Fibroblast of peridontal ligament (primary cell): ENCODE data around the gene SNRPD2.

ENCODE experiments used
- DNase-seq: peaks from one replicate; pipeline ENCODE4 v3.0.0-alpha.2; 2010; ENCODE audit errors: extremely low read depth

Gene SNRPD2

GRCh38 chr19:45657520-45658167 is 34.1 kb downstream of the SNRPD2 start:
- DNase-seq: no peak

DNA sequence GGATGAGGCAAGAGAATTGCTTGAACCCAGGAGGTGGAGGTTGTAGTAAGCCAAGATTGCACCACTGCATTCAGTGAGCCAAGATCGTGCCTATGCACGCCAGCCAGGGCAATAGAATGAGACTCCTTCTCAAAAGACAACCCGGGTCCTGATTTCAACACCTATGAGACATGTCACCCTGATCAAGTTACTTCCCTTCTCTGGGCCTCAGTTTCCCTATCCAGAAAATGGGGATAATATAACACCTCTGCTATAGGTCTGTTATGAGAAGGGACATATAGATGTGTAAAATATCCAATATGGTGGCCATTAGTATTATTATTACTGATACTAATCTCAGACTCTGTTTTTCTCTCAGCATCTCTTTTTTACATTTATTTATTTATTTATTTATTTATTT is 36.7 kb downstream of the SNRPD2 start:
- no peak for DNase-seq

DNA sequence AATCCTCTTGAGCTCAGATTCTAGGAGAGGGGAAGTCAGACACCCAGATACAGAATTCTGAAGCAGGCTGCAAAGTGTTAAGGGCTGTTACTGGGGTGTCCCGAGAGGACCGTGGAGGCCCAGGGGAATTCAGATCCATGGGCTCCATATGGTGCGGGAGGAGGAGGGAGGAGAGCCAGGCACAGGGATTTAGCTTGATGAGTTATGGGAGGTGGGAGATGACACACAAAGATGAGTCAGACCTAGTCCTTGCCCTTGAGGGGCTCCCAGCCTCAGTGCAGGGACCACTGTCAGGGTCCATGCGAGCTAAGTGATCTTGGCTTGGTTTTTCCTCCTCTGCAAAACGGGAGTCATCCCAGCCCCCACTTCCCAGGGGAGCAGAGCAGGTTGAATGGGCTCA is 38.1 kb downstream of the SNRPD2 start:
- DNase-seq: no peak

DNA sequence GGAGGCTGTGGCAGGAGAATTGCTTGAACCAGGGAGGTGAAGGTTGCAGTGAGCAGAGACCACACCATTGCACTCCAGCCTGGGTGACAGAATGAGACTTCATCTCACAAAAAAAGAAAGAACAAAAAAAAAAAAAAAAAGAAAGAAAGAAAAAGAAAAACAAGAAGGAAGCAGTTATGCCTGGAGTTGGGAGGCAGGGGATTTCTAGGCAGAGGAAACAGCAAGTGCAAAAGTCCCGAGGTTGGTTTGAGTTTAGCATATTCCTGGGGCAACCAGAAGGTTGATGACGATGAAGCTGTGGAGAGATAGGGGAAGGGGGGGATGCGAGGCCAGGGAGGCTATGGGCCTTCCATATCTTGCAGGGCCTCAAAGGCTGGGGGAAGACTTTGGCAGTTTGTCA is 41.0 kb downstream of the SNRPD2 start:
- DNase-seq: no peak

DNA sequence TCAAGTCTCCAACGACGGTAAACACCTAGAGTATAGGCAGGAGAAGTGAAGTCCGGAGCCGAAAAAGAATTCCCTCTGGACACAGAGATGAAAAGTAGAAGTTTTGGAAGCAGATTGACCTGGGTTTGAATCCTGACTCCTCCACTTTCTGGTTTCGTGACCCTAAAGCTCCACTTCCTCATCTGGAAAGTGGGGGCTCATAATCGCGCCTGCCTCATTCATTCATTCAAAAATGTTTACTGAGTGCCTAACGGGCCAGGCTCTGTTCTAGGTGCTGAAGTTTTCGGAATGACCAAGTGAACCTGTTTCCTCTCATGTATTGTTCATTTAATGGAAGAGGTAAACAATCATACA is 45.4 kb downstream of the SNRPD2 start:
- no peak for DNase-seq

GRCh38 chr19:45645631-45646344 is 46.0 kb downstream of the SNRPD2 start:
- peak; percentile 75 for DNase-seq

- DNase-seq: no peak
These were observed 46.6 kb downstream of the SNRPD2 start for GRCh38 chr19:45645068-45645630.

DNA sequence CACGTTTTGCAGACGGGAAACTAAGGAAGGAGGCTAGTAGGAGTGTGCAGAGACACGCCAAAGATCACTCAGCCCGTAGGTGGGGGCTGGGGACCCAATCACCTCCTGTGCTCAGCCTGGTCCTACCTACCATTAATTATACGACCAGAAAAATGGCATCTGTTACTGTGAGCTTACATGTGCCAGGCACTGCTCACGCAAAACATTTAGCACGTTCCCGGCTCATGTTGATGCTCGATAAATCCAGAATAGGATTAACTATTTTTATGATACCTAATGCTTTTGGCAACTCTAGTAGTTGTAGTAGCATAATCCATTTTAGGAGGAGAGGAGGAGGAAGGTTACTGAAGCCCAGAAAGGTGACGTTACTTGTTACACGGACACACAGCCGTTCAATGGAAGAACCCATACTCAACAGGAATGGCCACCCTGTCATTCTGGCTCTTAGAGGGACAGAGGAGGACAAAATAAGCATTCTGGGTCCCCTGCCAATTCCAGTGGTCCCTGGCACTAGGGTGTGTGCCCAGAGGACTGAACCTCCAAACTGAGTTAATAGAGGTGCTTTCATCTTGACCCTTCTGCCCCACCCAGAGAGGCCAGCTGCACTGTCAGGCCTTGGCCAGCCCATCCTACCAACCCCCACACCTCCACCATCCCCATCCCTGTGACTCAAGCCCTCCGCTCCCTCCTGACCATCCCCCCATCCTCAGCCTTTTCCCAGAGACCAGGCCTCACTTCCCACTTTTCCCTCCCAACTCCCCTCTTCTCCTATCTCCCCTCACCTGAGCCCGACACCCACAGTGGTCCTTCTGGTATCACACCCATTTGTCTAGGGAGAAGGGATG is 47.6 kb downstream of the SNRPD2 start:
- DNase-seq: no peak

- peak; percentile 71 for DNase-seq
These were observed 48.5 kb downstream of the SNRPD2 start for GRCh38 chr19:45643024-45643926.

DNA sequence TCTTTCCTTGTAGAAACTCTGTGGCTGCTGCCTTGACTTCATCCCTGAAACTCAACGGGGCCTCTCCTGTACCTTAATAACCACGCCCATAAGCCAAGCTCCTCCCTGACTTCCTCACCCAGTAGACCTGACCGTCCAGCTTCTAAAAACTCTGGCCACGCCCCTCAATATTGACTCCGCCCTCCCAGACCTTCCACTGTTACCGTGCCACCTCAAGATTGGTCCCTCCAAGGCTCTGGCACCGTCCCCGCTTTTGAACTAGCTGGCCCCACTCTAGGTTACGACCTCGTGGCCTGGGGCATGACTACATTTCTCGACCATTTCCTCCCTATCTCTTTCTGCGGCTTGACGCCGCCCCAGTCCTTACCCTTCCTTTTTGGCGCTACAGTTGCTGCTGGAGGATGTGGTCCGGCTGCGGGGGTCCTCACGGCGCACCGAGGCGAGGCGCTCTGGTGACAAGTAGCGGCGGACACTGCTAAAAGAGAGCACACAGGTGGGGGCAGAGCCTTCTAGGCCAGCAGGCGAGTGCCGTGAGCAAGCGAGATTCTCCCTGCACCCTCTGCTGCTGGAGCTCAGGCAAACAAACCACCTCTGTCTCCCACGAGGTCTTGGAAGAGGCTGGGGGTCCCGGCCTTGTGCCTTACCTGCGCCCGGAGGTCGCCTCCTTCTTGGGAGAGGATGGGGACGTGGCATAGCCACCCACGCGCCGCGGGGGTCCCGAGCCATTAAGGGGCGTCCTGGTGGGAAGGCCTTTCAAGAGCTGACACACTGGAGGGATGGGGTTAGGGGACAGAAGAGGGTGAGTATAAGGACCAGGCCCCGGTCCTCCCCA is 50.3 kb downstream of the SNRPD2 start:
- DNase-seq: peak; percentile 21

DNA sequence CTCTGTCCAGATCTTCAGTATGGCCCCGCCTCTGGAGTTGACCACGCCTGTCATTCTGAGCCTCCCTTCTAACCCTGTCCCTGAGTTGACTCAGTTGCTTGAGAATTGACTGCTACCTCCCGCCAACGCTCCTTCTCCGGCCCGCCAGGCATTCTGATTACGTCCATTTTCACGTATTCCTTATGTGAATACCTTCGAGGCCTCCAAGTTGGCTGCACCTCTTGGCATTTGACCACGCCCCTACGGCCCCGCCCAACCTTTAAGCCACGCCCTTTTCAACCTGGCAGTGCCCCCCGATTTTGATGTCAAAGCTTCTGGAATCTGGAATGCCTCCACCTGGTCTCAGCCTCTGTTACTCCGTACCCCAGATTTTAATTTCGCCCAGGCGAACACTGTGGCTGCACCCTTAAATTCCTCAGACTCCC is 50.9 kb downstream of the SNRPD2 start:
- DNase-seq: no peak

DNA sequence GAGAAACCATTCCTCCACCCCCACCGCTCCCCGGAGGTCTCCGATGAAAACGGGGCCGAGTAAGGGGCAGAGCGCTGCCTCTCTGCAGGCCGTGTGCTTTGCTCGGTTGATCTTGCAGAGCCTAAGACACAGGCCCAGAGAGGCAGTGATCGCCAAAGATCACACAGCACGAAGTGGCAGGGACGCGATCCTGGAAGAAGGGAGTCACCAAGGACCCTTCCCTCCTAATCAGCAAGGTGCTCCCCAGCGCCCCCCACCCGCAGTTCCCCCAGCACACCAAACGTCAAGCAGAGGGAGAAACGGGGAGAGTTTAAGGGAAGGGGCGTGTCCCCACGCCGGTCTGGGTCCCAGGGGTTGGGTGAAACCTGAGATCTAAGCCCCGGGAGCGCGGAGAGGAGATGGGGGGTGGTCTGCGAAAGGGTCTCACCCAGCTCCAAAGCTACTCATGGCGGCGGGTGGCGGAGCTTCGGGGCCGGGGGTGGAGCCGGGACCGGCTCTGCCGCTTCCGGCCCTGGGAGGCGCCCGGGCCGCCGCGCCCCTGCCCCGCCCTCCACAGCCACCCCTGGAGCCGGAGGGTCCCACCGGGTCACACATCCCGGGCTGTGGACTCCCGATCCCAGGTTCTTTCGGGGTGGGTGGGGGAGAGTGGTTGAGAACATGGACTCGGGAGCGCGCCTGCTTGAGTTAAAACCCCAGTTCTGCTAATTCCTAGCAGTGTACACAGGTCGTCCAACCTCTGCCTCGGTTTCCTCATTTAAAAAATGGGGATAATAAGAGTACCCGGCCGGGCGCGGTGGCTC is 52.6 kb downstream of the SNRPD2 start, which contains the start of gene EML2:
EML2 (minus strand) TSS at position 468 of the 800 bp plus-strand sequence; CDS start at position 447, 21 bp downstream.
- DNase-seq: peak; percentile 5

DNA sequence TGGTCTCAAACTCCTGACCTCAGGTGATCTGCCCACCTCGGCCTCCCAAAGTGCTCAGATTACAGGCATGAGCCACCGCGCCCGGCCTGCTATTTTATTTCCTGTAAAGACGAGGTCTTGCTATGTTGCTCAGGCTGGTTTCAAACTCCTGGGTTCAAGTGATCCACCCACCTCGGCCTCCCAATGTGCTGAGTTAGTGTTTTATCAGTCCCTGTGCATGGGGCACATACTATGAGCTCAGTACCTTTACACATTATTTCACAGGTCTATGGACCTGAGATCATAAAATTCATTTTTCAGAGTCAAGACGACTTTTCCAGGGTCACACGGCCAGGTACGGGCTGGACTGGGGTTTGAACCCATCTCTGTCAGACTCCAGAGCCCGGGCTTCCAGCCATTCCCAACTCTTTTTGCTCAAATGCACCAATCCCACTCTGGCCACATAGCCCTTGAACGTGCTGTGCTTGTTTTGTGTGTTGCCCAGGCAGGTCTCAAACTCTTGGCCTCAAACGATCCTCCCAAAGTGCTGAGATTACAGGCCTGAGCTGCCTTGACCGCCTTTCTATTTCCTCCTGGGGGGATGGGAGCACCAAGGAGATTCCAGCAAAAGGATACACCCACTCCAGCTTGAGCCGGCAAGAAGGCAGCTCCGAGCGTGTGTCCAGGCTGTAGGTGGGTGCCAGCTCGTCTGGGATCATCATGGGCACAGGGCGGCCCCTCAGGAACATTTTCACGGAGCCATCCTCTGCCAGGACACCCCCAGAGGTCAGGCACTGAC is 53.7 kb downstream of the SNRPD2 start:
- DNase-seq: peak; percentile 14
